HTR-8/SVneo (cell line): ENCODE results near the gene NTRK1.

Source experiments
- DNase-seq: peaks from one replicate; pipeline ENCODE4 v3.0.0; 2011; ENCODE audit warnings: low spot score, mixed read lengths; ENCODE audit not compliant: insufficient read length
- FAIRE-seq: peaks from 2 replicates; lab custom pipeline; 2011; peaks lifted over from hg19 to GRCh38; lab: Jason Lieb, UNC

The NTRK1 gene

GRCh38 chr1:156905651-156906050 is 45.0 kb downstream of the NTRK1 start:
- FAIRE-seq (no peak), DNase-seq (no peak)

GRCh38 chr1:156906206-156906906 is 45.7 kb downstream of the NTRK1 start:
- DNase-seq (no peak), FAIRE-seq (no peak)

- DNase-seq (no peak), FAIRE-seq (no peak)
Observed at GRCh38 chr1:156908541-156908940, 47.9 kb downstream of the NTRK1 start.

- FAIRE-seq (no peak), DNase-seq (no peak)
Observed at GRCh38 chr1:156908955-156909354, 48.3 kb downstream of the NTRK1 start.

- DNase-seq = no peak
Observed at GRCh38 chr1:156909671-156910070, 49.0 kb downstream of the NTRK1 start.

GRCh38 chr1:156910309-156910782 is 49.7 kb downstream of the NTRK1 start:
- DNase-seq (no peak), FAIRE-seq (no peak)

More at GRCh38 chr1:156909671-156910070, 49.0 kb downstream of the NTRK1 start:
- FAIRE-seq = no peak

GRCh38 chr1:156911577-156912298 is 51.1 kb downstream of the NTRK1 start:
- no peak for FAIRE-seq
- no peak for DNase-seq

- DNase-seq (no peak), FAIRE-seq (no peak)
Observed at GRCh38 chr1:156912310-156912709, 51.6 kb downstream of the NTRK1 start.

GRCh38 chr1:156912861-156913808 is 52.5 kb downstream of the NTRK1 start:
- FAIRE-seq (no peak), DNase-seq (no peak)

- DNase-seq = no peak
- no peak for FAIRE-seq
Observed at GRCh38 chr1:156913809-156914387, 53.2 kb downstream of the NTRK1 start.

- no peak for FAIRE-seq
- DNase-seq = no peak
Observed at GRCh38 chr1:156914440-156914856, 53.8 kb downstream of the NTRK1 start.

GRCh38 chr1:156920233-156921052 is 59.8 kb downstream of the NTRK1 start, which contains the start of gene LRRC71:
LRRC71 (plus strand) TSS chr1:156920632; CDS start chr1:156920804, 172 bp downstream.
- DNase-seq = no peak

GRCh38 chr1:156921053-156921529 is 60.4 kb downstream of the NTRK1 start:
- no peak for DNase-seq
- FAIRE-seq = no peak

More at GRCh38 chr1:156920233-156921052, 59.8 kb downstream of the NTRK1 start, which contains the start of gene LRRC71:
- FAIRE-seq = no peak

- DNase-seq (no peak), FAIRE-seq (no peak)
Observed at GRCh38 chr1:156922986-156923669, 62.5 kb downstream of the NTRK1 start.

- FAIRE-seq (no peak), DNase-seq (no peak)
Observed at GRCh38 chr1:156923670-156924477, 63.2 kb downstream of the NTRK1 start.

- DNase-seq (no peak), FAIRE-seq (no peak)
Observed at GRCh38 chr1:156924478-156925153, 64.0 kb downstream of the NTRK1 start.
